ENCODE data around the gene ZNF346. TPM values are rescaled to one million over a fixed set of nuclear protein-coding genes. Genes with fewer than 3 reads are reported as not detected.

Gene ZNF346
- total RNA-seq, 1 donor from 2014 or later: 26.3 TPM

DNA sequence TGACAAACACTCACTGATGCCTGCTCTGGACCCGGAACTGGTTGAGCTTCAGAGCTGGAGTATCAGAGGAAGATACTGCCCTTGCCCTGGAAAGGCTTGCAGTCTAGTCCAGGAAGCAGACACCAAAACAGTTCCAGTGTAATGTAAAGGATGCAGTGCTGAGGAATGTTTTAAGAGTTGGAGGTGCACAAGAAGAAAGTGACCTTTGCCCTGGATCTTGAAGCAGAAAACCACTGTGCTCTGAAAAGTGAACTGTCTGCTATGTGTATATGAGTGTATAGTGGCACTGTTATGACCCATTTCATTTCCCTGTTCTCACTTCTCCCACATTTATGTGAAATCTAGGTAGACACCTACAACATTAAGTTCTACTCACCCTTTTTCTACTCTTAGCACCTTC, 2.1 kb downstream of the ZNF346 start:
- Mint-ChIP-seq H3K27me3 (ENCODE audit: unreplicated experiment) (peaks cover 4% of the 10 kb centered on the region), H3K9me3 (ENCODE audit: unreplicated experiment) (no peaks in the 10 kb centered on the region), H3K4me1 (ENCODE audit: unreplicated experiment) (peaks cover 21% of the 10 kb centered on the region), H3K27ac (ENCODE audit: unreplicated experiment) (no peak overlapping the region), H3K4me3 (ENCODE audit: unreplicated experiment) (no peak overlapping the region), H3K36me3 (ENCODE audit: low read depth, unreplicated experiment) (peaks cover 9% of the 10 kb centered on the region)
- no peak for DNase-seq (ENCODE audit: low spot score)
- TF ChIP-seq, protein P1, sequence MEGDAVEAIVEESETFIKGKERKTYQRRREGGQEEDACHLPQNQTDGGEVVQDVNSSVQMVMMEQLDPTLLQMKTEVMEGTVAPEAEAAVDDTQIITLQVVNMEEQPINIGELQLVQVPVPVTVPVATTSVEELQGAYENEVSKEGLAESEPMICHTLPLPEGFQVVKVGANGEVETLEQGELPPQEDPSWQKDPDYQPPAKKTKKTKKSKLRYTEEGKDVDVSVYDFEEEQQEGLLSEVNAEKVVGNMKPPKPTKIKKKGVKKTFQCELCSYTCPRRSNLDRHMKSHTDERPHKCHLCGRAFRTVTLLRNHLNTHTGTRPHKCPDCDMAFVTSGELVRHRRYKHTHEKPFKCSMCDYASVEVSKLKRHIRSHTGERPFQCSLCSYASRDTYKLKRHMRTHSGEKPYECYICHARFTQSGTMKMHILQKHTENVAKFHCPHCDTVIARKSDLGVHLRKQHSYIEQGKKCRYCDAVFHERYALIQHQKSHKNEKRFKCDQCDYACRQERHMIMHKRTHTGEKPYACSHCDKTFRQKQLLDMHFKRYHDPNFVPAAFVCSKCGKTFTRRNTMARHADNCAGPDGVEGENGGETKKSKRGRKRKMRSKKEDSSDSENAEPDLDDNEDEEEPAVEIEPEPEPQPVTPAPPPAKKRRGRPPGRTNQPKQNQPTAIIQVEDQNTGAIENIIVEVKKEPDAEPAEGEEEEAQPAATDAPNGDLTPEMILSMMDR (IDR thresholded peaks at IDR 0.05; ENCODE audit: unreplicated experiment): no peak

DNA sequence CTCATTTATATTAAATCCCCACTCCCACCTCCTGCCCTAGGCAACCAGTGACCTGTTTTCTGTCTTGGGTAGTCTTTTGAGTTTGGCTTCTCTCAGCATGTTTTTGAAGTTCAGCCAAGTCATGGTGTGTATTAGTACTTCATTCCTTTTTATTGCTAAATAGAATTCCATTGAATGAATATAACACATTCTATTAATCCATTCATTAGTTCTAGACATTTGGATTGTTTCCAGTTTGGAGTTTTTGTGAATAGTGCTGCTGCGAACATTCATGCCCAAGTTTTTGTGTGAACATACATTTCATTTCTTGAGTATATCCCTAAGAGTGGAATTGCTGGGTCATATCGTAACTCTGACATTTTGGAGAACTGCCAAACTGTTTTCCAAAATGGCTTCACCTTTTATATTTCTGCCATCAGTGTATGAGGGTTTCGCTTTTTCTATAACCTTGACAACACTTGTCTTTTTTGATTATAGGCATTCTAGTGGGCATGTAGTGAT, 2.7 kb downstream of the ZNF346 start:
- no peak for DNase-seq (ENCODE audit: low spot score)
- Mint-ChIP-seq H3K9me3 (ENCODE audit: unreplicated experiment) (no peaks in the 10 kb centered on the region), H3K4me1 (ENCODE audit: unreplicated experiment) (peaks cover 21% of the 10 kb centered on the region), H3K36me3 (ENCODE audit: low read depth, unreplicated experiment) (peaks cover 9% of the 10 kb centered on the region), H3K4me3 (ENCODE audit: unreplicated experiment) (no peak overlapping the region), H3K27me3 (ENCODE audit: unreplicated experiment) (peaks cover 4% of the 10 kb centered on the region), H3K27ac (ENCODE audit: unreplicated experiment) (no peak overlapping the region)
- TF ChIP-seq, protein P1 (IDR thresholded peaks at IDR 0.05; ENCODE audit: unreplicated experiment): no peak

DNA sequence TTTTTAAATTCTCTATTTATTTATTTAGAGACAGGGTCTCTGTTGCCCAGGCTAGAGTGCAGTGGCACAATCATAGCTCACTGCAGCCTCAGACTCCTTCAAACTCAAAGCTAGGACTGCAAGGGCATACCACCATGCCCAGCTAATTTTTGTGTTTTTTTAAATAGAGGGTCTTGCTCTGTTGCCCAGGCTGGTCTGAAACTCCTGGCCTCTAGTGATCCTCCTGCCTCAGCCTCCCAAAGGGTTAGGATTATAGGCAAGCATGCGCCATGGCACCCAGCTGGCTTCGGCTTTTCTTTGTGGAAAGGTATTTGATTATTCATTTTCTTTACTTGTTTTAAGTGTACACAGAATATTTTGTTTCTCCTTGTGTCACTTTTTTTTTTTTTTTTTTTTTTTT, 5.2 kb downstream of the ZNF346 start:
- TF ChIP-seq, protein P1 (IDR thresholded peaks at IDR 0.05; ENCODE audit: unreplicated experiment): no peak
- Mint-ChIP-seq H3K4me3 (ENCODE audit: unreplicated experiment) (no peak overlapping the region), H3K36me3 (ENCODE audit: low read depth, unreplicated experiment) (peaks cover 15% of the 10 kb centered on the region), H3K27ac (ENCODE audit: unreplicated experiment) (no peak overlapping the region), H3K9me3 (ENCODE audit: unreplicated experiment) (no peaks in the 10 kb centered on the region), H3K4me1 (ENCODE audit: unreplicated experiment) (peaks cover 13% of the 10 kb centered on the region), H3K27me3 (ENCODE audit: unreplicated experiment) (peaks cover 5% of the 10 kb centered on the region)
- no peak for DNase-seq (ENCODE audit: low spot score)

DNA sequence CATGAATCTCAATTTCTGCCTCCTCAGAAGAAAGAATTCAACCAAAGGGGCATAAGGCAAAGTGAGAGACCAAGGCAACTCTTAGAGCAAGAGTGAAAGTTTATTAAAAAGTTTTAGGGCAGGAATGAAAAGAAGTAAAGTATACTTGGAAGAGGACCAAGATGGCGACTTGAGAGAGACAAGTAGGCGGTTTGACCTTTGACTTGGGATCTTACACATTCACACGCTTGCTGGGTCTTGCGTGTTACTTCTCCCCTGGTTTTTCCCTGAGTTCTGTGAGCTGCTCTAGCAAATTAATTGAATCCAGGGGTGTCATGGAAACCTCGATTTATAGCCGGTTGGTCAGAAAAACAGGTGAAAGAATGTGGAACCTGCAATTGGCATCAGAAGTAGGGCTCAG, 7.0 kb downstream of the ZNF346 start:
- TF ChIP-seq, protein P1 (IDR thresholded peaks at IDR 0.05; ENCODE audit: unreplicated experiment): no peak
- no peak overlapping the region for H3K27ac Mint-ChIP-seq (ENCODE audit: unreplicated experiment)
- DNase-seq (ENCODE audit: low spot score): no peak
- H3K36me3 Mint-ChIP-seq (ENCODE audit: low read depth, unreplicated experiment): peaks cover 13% of the 10 kb centered on the region
- no peaks in the 10 kb centered on the region for H3K9me3 Mint-ChIP-seq (ENCODE audit: unreplicated experiment)
- peaks cover 5% of the 10 kb centered on the region for H3K4me1 Mint-ChIP-seq (ENCODE audit: unreplicated experiment)
- H3K27me3 Mint-ChIP-seq (ENCODE audit: unreplicated experiment): peaks cover 4% of the 10 kb centered on the region
- H3K4me3 Mint-ChIP-seq (ENCODE audit: unreplicated experiment): no peak overlapping the region

DNA sequence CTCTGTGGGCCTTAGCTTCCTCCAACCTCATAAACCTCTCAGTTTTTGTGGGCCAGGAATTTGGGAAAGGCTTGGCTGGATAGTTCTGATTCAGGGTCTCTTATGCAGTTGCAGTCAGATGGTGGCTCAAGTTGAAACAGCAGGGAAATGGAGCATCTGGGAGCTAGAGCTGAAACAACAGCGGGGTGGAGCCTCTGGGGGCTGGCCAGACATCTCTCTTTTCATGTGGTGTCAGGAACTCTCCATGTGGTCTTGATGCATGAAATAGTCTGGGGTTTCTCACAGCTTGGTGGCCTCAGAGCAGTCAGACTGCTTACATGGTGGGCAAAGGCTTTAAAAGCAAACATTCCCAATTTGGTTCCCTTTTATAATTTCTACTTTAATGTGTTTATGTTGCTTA, 13.5 kb downstream of the ZNF346 start:
- Mint-ChIP-seq H3K4me3 (ENCODE audit: unreplicated experiment) (no peak overlapping the region), H3K36me3 (ENCODE audit: low read depth, unreplicated experiment) (peaks cover 6% of the 10 kb centered on the region), H3K27me3 (ENCODE audit: unreplicated experiment) (peaks cover 4% of the 10 kb centered on the region), H3K9me3 (ENCODE audit: unreplicated experiment) (no peaks in the 10 kb centered on the region), H3K27ac (ENCODE audit: unreplicated experiment) (peak overlapping the region; percentile 87), H3K4me1 (ENCODE audit: unreplicated experiment) (peaks cover 11% of the 10 kb centered on the region)
- no peak for DNase-seq (ENCODE audit: low spot score)
- TF ChIP-seq, protein P1 (IDR thresholded peaks at IDR 0.05; ENCODE audit: unreplicated experiment): no peak

All from endothelial cell (in vitro differentiated cells).